Smooth muscle cell (in vitro differentiated cells): ENCODE data around the gene SOX11. TPM values are rescaled to one million over a fixed set of nuclear protein-coding genes. Genes with fewer than 3 reads are reported as not detected.
A peak's percentile ranks its signal among the peaks of the same experiment; 100 is the strongest.
"Not testable (repeated sequence)": the region's sequence is repeated elsewhere in the genome, so short reads cannot be mapped to it uniquely, and the experiment has no call there.

ENCODE experiments used
- DNase-seq: peaks from one replicate; lab custom pipeline; 2025; ENCODE audit not compliant: unreplicated experiment; lab: John Stamatoyannopoulos, UW
- H2AFZ ChIP-seq: fragments of 200-600 bp; sonication (generic); 2 replicates; pipeline ENCODE4 v1.6.0; 2016; ENCODE audit warnings: antibody characterized with exemption, low read depth, mild to moderate bottlenecking
- H3F3A ChIP-seq: fragments of 200-600 bp; sonication (generic); 2 replicates; pipeline ENCODE4 v1.6.0; 2017; ENCODE audit warnings: antibody characterized with exemption, low read depth
- H3K27ac ChIP-seq: fragments of 200-600 bp; sonication (generic); 2 replicates; pipeline ENCODE4 v1.5.1; 2016; ENCODE audit warnings: low read depth, mild to moderate bottlenecking
- H3K27me3 ChIP-seq: fragments of 200-600 bp; sonication (generic); 2 replicates; pipeline ENCODE4 v1.6.1; 2016; ENCODE audit warnings: low read depth, mild to moderate bottlenecking
- H3K36me3 ChIP-seq: fragments of 200-600 bp; sonication (generic); 2 replicates; pipeline ENCODE4 v1.5.1; 2016; ENCODE audit warnings: low read depth
- H3K4me1 ChIP-seq: fragments of 200-600 bp; sonication (generic); 2 replicates; pipeline ENCODE4 v1.5.1; 2016; ENCODE audit warnings: low read depth
- H3K4me2 ChIP-seq: fragments of 200-600 bp; sonication (generic); 2 replicates; pipeline ENCODE4 v1.6.0; 2016; ENCODE audit warnings: mild to moderate bottlenecking
- H3K4me3 ChIP-seq: fragments of 200-600 bp; sonication (generic); 2 replicates; pipeline ENCODE4 v1.5.1; 2016; ENCODE audit warnings: mild to moderate bottlenecking
- H3K79me2 ChIP-seq: fragments of 200-600 bp; sonication (generic); 2 replicates; pipeline ENCODE4 v1.6.0; 2016; ENCODE audit warnings: low read depth, mild to moderate bottlenecking
- H3K9ac ChIP-seq: fragments of 200-600 bp; sonication (generic); 2 replicates; pipeline ENCODE4 v1.6.0; 2016; ENCODE audit warnings: low read depth
- H3K9me3 ChIP-seq: fragments of 200-600 bp; sonication (generic); replicated peaks from 2 replicates; pipeline ENCODE4 v1.5.1; 2016; ENCODE audit warnings: low read depth
- H4K20me1 ChIP-seq: fragments of 200-600 bp; sonication (generic); 2 replicates; pipeline ENCODE4 v1.6.0; 2016; ENCODE audit warnings: low read depth
- CTCF ChIP-seq: fragments of 200-600 bp; sonication (generic); IDR thresholded peaks from 2 replicates; pipeline ENCODE4 v1.5.1; 2017; ENCODE audit warnings: borderline replicate concordance, mild to moderate bottlenecking, antibody characterized with exemption; ENCODE audit not compliant: insufficient read depth, poor library complexity, severe bottlenecking
- WGBS: methylation state at CpG from one replicate; pipeline ENCODE4 v1.1.7; 2016; ENCODE audit warnings: low lambda C conversion rate; 5-methylcytosine and 5-hydroxymethylcytosine counted together
- polyA plus RNA-seq: library from polyadenylated mRNA; unstranded; fragments of >200 nt; fragmentation: Nextera tagmentation; extraction: Ambion mirVana; gene quantifications from 2 replicates; pipeline ENCODE4 v1.2.1, GENCODE V29; 2016
- total RNA-seq: library from RNA; depleted of rRNA; stranded (reverse); fragments of >200 nt; gene quantifications from 2 replicates; pipeline ENCODE4 v1.2.3, GENCODE V29; 2014

The SOX11 gene
- total RNA-seq = 20.5 and 22.2 TPM in 2 replicates
- polyA plus RNA-seq = 4.7 and 5.1 TPM in 2 replicates

GRCh38 chr2:5691985-5692529 is at the start of gene SOX11:
Gene SOX11 (plus strand): TSS chr2:5692384. CDS start chr2:5692722, 338 bp downstream.
- DNase-seq = peak; percentile 71
- Histone ChIP-seq H3K36me3 (no peaks in the 10 kb centered on the region), H3K27ac (peak within 1 kb of the TSS; percentile 65), H3K27me3 (no peaks in the 10 kb centered on the region), H3K4me1 (peaks cover 8% of the 10 kb centered on the region), H3K9ac (peak within 1 kb of the TSS; percentile 39), H3F3A (no peaks in the 10 kb centered on the region), H3K4me3 (peak within 1 kb of the TSS; percentile 86), H4K20me1 (peaks cover 40% of the 10 kb centered on the region), H3K4me2 (peak within 1 kb of the TSS; percentile 99), H2AFZ (peak within 1 kb of the TSS; percentile 80), H3K79me2 (peaks cover 33% of the 10 kb centered on the region), H3K9me3 (no peaks in the 10 kb centered on the region)
- no peak for TF ChIP-seq CTCF
- whole genome bisulfite sequencing = 1% methylated on average over 49 of the region's 60 CpGs

GRCh38 chr2:5652734-5653133 is 39.5 kb upstream of the SOX11 start:
- not testable (repeated sequence) for H3K4me1 ChIP-seq, H3K27me3 ChIP-seq, H3K4me3 ChIP-seq, H3K9me3 ChIP-seq, H3K9ac ChIP-seq, H2AFZ ChIP-seq, H4K20me1 ChIP-seq, H3F3A ChIP-seq, H3K36me3 ChIP-seq, H3K79me2 ChIP-seq, DNase-seq
- WGBS = 61% methylated on average over 2 of the region's 2 CpGs
- Histone ChIP-seq H3K27ac (peak overlapping the region; percentile 35), H3K4me2 (peak overlapping the region; percentile 37)

- H3K9ac ChIP-seq, H3K4me3 ChIP-seq, H2AFZ ChIP-seq, H3K4me1 ChIP-seq, H3K9me3 ChIP-seq, H3K27me3 ChIP-seq, H3K79me2 ChIP-seq, H3K4me2 ChIP-seq, H3K36me3 ChIP-seq, H4K20me1 ChIP-seq, H3K27ac ChIP-seq, H3F3A ChIP-seq, DNase-seq: not testable (repeated sequence)
- 91% methylated on average over 4 of the region's 4 CpGs for WGBS
These were observed 38.4 kb upstream of the SOX11 start for GRCh38 chr2:5653756-5654155.

GRCh38 chr2:5657231-5657630 is 35.0 kb upstream of the SOX11 start:
- no peak overlapping the region for H2AFZ ChIP-seq
- H3K9me3 ChIP-seq = no peaks in the 10 kb centered on the region
- H3K4me3 ChIP-seq = no peak overlapping the region
- H4K20me1 ChIP-seq = no peaks in the 10 kb centered on the region
- H3K9ac ChIP-seq = no peak overlapping the region
- H3K36me3 ChIP-seq = no peaks in the 10 kb centered on the region
- no peaks in the 10 kb centered on the region for H3F3A ChIP-seq
- no peak for DNase-seq
- H3K27ac ChIP-seq = no peak overlapping the region
- no peaks in the 10 kb centered on the region for H3K27me3 ChIP-seq
- WGBS = 42% methylated on average over 4 of the region's 4 CpGs
- H3K4me2 ChIP-seq = peak overlapping the region; percentile 44
- no peaks in the 10 kb centered on the region for H3K79me2 ChIP-seq
- TF ChIP-seq CTCF = no peak
- no peaks in the 10 kb centered on the region for H3K4me1 ChIP-seq

GRCh38 chr2:5660591-5660990 is 31.6 kb upstream of the SOX11 start:
- no peaks in the 10 kb centered on the region for H3K36me3 ChIP-seq
- no peaks in the 10 kb centered on the region for H3K9me3 ChIP-seq
- DNase-seq = no peak
- H3K4me2 ChIP-seq = no peak overlapping the region
- H3K79me2 ChIP-seq = no peaks in the 10 kb centered on the region
- H3K4me1 ChIP-seq = no peaks in the 10 kb centered on the region
- WGBS = 69% methylated on average over 3 of the region's 3 CpGs
- no peak for TF ChIP-seq CTCF
- no peak overlapping the region for H3K9ac ChIP-seq
- H3K27ac ChIP-seq = no peak overlapping the region
- H3F3A ChIP-seq = no peaks in the 10 kb centered on the region
- no peak overlapping the region for H3K4me3 ChIP-seq
- no peaks in the 10 kb centered on the region for H4K20me1 ChIP-seq
- H2AFZ ChIP-seq = no peak overlapping the region
- H3K27me3 ChIP-seq = no peaks in the 10 kb centered on the region
